Fibroblast of skin of right quadriceps (primary cell): ENCODE results near the gene AFF2.
"Not testable (repeated sequence)": the region's sequence is repeated elsewhere in the genome, so short reads cannot be mapped to it uniquely, and the experiment has no call there.

Experiments
- DNase-seq: peaks from one replicate; pipeline ENCODE4 v3.0.0-alpha.2; 2013

AFF2 gene

DNA sequence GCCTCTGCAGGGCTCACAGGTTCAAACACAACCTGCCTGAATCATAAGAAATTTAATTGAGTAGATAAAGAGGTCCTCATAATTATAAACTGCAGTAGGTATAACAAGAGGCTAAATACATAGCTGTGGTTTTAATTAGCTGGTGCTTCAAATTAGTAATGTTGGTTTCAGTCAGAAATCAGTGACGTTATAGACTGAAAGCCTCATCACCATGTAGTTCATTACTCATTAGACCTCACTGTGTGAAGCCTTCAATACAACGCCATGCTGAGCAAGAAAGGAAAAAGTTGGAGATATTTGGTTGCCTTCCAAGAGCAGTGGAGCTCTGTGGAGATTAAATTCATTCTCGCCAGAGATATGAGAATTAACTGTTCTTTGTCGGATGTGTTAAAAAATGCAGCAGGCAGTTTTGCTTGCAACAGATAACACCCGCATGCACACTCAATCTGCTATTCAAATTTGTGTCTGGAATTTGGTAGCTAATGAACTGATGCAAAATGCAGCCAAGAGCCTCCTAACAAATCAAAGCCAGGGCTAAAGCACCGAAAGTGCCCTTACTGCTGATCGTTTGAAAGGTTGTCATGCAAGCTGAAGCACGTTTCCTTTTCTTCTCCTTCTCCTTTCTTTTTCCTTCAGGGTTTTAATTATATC, 148.9 kb downstream of the AFF2 start:
- peak; percentile 46 for DNase-seq

- DNase-seq, result peak; percentile 77
Observed at GRCh38 chrX:148658115-148658730, 157.8 kb downstream of the AFF2 start.

GRCh38 chrX:148659481-148659880, 159.1 kb downstream of the AFF2 start:
- peak; percentile 42 for DNase-seq

DNA sequence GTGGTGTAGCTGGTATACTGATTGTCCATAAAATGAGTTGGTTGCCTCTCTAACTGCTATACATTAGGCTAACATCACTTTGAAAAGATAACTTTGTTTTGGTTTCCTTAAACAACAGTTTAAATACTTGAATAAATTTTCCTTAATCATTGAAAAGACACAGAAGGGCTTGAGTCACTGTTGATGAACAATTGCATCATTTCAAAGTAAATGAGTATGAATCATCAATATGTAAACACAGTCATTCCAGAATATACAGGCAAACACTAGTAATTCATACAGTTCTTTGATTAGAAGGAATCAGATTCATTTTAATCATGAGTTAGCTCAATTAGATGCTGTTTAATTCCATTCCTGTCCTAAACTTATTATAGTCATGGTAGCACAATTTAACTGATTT, 160.6 kb downstream of the AFF2 start:
- DNase-seq, result peak; percentile 45

DNA sequence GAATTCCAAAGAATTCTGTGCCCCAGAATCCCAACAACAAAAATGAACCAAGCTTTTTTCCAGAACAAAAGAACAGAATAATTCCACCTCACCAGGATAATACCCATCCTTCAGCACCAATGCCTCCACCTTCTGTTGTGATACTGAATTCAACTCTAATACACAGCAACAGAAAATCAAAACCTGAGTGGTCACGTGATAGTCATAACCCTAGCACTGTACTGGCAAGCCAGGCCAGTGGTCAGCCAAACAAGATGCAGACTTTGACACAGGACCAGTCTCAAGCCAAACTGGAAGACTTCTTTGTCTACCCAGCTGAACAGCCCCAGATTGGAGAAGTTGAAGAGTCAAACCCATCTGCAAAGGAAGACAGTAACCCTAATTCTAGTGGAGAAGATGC, 161.6 kb downstream of the AFF2 start:
- DNase-seq, result no peak

GRCh38 chrX:148664171-148664570, 163.8 kb downstream of the AFF2 start:
- no peak for DNase-seq

- DNase-seq, result no peak
Observed at GRCh38 chrX:148664995-148665394, 164.6 kb downstream of the AFF2 start.

- DNase-seq, result not testable (repeated sequence)
Observed at GRCh38 chrX:148669175-148669574, 168.8 kb downstream of the AFF2 start.

GRCh38 chrX:148670277-148670676, 169.9 kb downstream of the AFF2 start:
- no peak for DNase-seq

GRCh38 chrX:148672517-148672916, 172.1 kb downstream of the AFF2 start:
- peak; percentile 53 for DNase-seq

GRCh38 chrX:148681605-148682004, 181.2 kb downstream of the AFF2 start:
- DNase-seq, result no peak

DNA sequence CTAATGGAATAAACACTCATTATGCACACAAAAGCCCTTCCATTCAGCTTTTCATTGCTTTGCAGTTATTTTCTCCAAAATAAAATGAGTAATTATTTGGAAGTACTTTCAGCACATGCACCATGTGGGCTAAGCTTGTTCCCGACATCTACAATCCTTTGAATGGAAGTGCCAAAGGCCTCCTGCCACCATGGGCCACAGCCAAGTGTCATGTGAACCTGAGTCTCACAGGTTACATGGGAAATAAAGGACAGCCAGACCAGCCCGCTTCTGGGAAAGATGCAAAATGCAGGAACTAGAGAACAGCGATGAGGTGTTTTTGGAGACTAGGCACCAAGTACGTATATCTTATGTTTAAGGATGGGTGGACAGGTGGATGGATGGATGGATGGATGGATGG, 181.8 kb downstream of the AFF2 start:
- DNase-seq, result no peak

GRCh38 chrX:148691456-148691855, 191.0 kb downstream of the AFF2 start:
- DNase-seq, result peak; percentile 8

DNA sequence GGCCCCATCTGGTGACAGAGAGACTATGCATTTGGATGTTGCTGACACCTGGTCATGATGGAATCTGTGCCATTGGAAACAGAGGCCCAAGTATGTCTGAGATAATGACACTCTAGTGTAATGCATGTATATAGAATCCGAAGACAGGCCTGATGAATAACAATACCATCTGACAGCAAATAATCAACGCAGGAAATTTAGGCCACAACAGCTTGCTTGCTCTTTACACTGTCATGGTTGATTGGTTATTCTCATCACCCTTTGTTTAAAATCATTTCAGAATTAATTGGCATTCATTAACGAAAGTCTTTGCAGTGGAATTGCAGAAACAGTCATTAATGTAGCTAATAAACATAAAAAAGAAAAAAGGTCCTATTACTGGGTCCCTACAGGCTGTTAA, 194.8 kb downstream of the AFF2 start:
- no peak for DNase-seq

DNA sequence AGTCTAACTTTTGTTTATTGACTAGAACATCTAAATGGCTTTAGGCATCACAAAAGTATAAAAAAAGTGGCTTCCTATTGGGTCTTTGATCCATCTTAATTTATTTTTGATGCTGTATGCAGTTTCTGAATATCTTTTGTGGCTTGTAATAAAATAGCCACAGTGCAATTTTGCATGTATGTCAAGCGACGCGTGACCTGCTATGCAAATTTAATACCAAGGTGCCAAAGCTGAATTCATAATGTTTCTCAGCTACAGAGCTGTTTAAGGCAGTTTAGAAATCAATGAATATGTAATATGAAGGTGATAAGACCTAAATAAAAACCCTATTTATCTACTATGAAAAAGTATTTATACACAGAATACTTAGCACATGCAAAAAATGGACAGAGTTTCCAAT, 197.8 kb downstream of the AFF2 start:
- no peak for DNase-seq

- DNase-seq, result no peak
Observed at GRCh38 chrX:148700021-148700420, 199.6 kb downstream of the AFF2 start.

GRCh38 chrX:148713981-148714380, 213.6 kb downstream of the AFF2 start:
- peak; percentile 66 for DNase-seq

DNA sequence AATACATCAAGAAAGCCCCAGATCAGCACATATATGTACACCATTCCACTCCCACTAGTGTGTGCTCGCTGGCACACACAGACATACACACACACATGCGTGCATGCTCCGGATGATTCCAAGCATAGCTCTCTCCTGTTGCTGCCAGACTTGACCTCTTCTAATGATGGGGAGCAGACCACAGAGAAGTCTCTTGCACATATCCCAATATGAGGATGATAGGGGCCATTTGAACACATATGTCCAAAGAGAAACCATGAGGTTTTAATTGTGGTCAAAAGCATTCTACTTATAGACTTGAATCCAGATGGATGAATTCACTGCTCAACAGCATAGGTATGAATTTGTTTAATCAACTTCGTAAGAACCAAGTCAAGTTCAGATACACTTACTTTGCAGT, 214.9 kb downstream of the AFF2 start:
- DNase-seq, result peak; percentile 32

DNA sequence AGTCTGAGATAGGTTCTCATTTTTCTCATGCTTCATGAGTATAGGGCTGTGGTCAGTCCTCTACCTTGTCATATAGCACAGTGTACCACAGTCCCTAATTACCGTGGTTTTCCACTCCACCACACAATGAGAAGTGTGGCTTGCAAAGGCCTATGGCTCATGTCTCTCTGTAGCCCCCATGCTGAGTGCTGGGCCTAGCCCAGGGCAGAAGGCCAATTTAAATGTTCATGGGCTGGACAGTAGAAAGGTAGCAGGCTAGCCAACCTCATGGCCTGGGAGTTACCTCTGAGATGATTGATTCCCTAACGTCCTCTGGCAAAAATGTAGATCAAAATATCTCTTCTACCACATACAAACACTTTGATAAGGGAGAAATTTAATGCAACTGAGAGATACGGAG, 222.5 kb downstream of the AFF2 start:
- DNase-seq, result no peak

DNA sequence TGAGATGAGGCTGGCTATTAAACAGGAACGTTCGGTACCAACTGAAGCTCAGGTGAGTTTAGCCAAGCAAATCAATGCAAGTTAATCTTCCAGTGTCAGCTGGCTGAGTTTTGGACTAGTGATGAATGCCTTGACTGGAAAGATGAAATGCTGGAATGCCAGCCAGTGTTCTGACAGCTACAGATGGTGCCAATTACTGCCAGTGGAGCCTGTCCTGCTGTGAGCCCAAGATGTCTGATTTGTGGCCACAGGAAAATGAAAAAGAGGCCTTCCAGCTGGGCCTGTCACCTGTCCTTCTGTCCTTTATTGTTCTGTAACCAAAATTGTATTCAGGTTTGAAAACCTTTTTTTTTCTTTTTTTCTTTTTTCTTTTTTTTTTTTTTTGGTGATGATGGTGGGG, 223.1 kb downstream of the AFF2 start:
- no peak for DNase-seq

DNA sequence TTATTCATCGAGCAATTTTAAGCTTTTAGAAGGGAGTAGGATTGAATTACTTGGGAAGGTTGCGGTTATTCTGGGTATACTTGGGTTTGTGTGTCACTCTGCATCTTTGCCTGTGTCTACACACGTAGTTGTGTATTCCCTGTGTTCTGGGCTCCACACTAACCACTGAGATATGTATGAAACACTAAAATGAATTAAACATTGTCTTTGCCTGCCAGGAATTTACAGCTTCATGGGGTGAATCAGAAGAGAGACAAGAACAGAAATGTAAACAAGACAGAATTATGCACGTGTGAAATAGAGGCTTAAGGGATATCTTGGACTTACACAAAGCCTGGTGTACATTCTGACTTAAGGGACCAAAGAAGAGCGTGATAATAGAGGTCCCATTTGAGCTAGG, 228.5 kb downstream of the AFF2 start:
- peak; percentile 35 for DNase-seq

DNA sequence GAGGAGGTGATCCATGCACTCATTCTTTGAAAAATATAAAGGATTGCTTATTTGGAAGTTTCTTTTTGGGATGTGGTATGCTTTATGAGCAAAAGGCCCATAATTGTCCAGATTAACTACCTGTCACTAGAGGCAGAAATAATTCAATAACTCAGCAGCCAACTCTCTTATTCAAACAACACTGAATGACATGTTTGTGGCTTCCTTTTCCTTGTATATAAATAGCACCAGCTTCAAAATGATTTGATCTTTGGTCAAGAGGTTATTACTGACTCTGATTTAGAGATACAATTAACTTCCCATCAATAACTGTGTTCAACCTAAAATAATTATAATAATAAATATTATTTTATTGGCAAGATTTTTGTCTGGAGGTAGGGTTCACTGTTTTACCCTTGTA, 232.3 kb downstream of the AFF2 start:
- DNase-seq, result no peak

- DNase-seq, result no peak
Observed at GRCh38 chrX:148741441-148741840, 241.0 kb downstream of the AFF2 start.

DNA sequence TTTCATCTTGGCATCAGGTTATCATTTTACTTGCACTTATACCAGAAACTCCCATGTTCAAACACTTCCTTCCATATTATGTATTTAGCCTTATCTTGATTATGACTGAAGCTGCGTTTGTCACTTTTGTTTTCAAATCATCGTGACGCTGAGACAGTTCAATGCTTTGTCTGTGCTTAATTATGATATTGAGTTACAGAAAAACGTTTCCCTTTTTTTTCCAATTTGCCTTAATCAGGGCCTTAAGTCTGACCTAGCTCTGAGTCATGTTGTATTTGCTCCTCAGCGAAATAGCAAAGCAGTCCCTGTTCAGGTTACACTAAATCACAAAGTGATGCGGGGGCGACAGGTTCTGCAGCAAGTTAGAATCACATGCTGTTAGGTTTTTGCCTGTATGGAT, 254.7 kb downstream of the AFF2 start:
- peak; percentile 9 for DNase-seq

DNA sequence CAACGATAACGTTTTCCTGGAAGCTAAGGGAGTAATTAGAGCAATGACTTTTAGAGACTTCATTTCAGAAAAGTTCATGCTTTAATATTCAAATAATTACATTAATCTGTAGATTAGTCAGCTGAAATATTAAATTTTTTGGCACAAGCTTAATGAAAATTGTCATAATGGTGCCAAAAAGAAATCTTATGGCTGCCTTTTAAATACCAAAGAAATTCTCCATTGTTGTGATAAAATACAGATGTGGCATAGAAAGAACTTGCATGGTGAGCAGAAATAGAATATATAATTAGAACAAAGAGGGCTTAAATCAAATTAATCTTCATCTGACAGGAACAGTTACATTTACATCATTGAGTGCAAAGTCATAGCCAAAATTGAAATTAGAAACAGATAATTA, 263.5 kb downstream of the AFF2 start:
- peak; percentile 10 for DNase-seq
